Body of pancreas (tissue), 4 donors: ENCODE results near the gene RNF213.

ENCODE experiments used
- CTCF ChIP-seq, 7 experiments: fragments of 450-650 bp in 4 of 7; fragments of 200-600 bp in 3 of 7; sonication (generic) in 3 of 7; IDR thresholded peaks; one replicate each; pipeline ENCODE4 v1.5.1; 2016 to 2019; ENCODE audit warnings: antibody characterized with exemption in 7 of 7
- POLR2A ChIP-seq, 3 donors: fragments of 450-650 bp; IDR thresholded peaks; one replicate each; pipeline ENCODE4 v1.6.1; 2016; ENCODE audit warnings: antibody characterized with exemption in 3 of 3, mild to moderate bottlenecking in 2 of 3

DNA sequence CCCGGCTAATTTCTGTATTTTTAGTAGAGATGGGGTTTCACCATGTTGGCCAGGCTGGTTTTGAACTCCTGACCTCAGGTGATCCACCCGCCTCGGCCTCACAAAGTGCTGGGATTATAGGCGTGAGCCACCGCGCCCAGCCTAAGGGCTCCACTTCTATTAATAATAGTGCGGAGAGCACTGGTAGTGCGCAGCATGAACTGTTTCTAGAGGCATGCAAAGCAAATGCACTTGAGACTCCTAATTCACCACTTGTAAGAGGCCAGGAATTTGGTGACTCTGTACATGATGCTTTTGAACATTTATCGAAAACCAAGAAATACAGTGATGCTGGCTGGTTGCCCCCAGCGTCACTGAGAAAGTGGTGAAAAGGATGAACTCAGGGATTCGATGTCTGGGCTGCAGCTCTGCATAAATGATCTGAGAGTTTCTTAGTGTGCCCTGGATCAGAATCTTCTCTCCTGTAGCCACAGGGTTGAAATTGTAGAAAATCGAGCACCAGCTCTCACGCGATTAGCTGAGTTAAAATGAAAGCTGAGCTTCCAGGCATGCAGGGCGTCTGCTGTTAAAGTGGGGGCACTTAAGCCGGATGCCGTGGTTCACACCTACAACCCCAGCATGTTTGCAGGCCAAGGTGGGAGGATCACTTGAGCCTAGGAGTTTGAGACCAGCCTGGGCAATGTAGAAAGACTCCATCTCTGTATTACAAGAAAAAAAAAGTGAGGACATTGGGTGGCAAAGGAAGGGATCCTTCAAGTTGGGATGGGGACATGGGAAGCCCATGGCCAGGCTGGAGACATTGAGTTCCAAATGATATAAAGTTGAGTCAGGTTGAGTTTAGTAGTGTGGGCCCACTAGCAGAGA is 4.8 kb downstream of the RNF213 start:
- TF ChIP-seq CTCF (IDR thresholded peaks at IDR 0.05) (no peak), POLR2A (IDR thresholded peaks at IDR 0.05) (no peak)
